Posterior vena cava (tissue), 2 donors: ENCODE data around the gene GLB1L3. TPM values are rescaled to one million over a fixed set of nuclear protein-coding genes. Genes with fewer than 3 reads are reported as not detected.
"Not testable (repeated sequence)": the region's sequence is repeated elsewhere in the genome, so short reads cannot be mapped to it uniquely, and the experiment has no call there.

Experiments
- DNase-seq: peaks from one replicate; pipeline ENCODE4 v3.0.0-alpha.2; 2020; ENCODE audit warnings: low spot score
- intact Hi-C, 2 donors: fragments of 100-400 bp; cut with DNase I; formaldehyde crosslinking; loops; one replicate each; pipeline versions ENCODE4 v1.14.1 to v1.14.2; 2022 to 2023
- total RNA-seq, 2 donors: library from RNA; stranded (reverse); fragmentation: NEBNext Ultra II Directional; extraction: Animal tissue kit (Norgen Biotek cat#: 25700); gene quantifications; one replicate each; pipeline ENCODE4 v1.2.1, GENCODE V29; 2021
- donor health status: DM: yes; HTN: yes; CAD: no.
- donor health status: DM: yes; HTN: yes; CAD: no.

GLB1L3 gene
- total RNA-seq, 2 donors from 2014 or later: not detected

GRCh38 chr11:134272381-134273316 lies 3.5 kb upstream of the GLB1L3 start:
- intact Hi-C loops: no loop called here
- DNase-seq: no peak

- intact Hi-C loops: no loop called here
- DNase-seq: no peak
Observed at GRCh38 chr11:134273317-134273712, 2.9 kb upstream of the GLB1L3 start.

GRCh38 chr11:134275188-134275533 lies 1.0 kb upstream of the GLB1L3 start:
- intact Hi-C loops: no loop called here

DNA sequence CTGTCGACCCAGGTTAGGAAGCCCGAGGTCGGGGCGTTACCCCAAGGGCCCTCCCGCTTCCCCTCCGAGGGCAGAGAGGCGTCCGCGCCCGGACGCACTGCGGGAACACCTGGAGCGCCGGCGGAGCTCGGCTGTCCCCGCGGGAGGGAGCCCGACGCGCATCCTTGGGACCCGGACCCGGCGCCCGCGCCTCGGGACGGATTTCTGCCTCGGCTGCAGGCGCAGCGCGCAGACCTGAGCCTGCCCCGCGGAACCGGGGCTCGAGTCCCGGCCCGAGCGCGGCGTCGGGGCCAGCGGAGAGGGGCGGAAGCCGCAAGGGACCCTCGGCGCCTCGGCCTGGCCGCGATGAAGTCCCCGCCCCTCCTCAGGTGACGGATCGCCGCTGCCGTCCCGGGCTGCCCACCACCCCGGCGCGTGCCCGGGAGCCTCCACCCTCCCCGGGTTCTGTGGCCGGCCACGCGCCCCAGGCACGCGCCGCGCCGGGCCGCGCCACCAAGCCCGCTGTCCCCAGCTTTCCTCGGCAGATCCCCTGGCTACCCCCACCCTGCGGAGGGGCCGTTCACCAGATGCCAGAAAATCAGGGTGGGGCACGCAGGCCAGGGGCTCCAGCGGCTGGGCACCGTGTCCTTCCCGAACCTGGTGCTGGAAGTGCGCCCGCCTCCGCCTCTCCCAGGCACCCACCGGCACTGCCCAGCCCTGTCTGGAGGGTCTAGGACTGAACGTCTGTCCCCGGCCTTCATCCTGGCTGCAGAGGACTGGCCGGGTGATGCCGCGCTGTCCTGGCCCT lies 410 bp downstream of the GLB1L3 start:
- intact Hi-C loops: no loop called here
- DNase-seq: no peak

More at GRCh38 chr11:134275188-134275533, 1.0 kb upstream of the GLB1L3 start:
- no peak for DNase-seq

DNA sequence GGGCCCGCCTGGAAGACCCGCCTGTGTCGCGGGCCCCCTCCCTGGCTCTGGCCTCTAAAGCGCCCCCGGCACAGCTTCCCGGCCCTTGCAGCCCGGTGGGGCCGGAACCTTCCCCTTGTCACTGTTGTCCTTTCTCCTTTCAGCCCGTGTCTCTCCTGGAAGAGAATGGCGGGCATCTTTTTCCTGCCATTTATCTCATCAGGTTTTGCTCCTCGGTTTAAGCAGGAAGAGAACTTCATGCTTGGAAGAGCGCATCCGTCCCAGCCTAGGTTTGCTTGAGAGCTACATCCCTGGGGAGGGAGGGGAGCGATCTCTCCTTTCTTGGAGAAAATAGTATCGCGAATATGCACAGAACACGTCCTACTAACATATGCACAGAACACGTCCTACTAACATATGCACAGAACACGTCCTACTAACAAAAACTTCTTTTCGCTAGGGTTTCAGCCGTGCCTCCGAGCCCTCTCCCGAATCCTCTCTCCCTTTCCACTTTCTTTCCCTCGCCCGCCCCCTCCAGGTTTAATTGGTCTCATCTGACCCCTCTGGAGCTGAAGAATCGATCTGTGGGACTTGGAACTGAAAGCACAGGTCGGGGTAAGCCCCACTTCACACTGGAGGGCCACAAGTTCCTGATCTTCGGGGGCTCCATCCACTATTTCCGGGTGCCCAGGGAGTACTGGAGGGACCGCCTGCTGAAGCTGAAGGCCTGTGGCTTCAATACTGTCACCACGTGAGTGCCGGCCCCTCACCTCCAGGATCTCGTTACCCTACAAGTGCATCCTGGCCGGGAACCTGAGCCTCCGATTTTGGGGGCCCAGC lies 1.2 kb downstream of the GLB1L3 start:
- intact Hi-C loops: no loop called here
- no peak for DNase-seq

- intact Hi-C loops: no loop called here
- no peak for DNase-seq
Observed at GRCh38 chr11:134278356-134278755, 2.2 kb downstream of the GLB1L3 start.

GRCh38 chr11:134281635-134282034 lies 5.5 kb downstream of the GLB1L3 start:
- intact Hi-C loops, DNase-seq: not testable (repeated sequence)

GRCh38 chr11:134282121-134283045 lies 6.2 kb downstream of the GLB1L3 start:
- no peak for DNase-seq

DNA sequence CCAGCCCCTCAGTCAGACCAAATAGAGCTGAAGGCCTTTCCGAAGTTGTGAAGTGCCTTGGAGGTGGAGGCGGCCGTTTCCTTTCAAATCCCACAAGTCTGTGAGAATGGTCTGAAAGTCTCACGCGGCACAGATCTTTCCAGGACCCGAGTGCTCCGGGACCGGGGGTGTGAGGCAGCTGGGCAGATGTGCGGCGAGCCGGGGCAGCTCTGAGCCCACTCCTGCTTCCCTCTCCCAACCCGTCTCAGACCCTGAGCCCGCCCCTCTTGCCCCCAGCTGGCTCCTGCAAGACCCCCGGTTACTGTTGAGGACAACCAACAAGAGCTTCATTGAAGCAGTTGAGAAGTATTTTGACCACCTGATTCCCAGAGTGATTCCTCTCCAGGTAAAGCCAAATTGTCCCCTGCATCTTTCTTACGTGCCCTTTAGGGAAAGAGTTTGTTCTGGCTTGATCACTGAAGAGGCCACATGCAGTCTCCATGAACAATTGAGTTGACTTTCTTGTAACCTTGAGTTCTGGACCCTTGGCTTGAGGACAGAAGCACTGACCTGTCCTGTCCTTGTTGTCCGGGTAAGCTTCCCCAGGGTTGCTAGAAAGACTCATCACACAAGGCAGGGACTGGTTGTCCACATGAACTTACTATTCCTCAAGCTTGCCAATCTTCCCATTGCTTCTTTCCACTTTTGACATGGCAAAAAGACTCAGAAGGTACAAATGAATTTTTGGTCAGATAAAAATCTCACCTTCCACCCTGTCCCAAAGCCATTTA lies 7.5 kb downstream of the GLB1L3 start:
- no peak for DNase-seq
- intact Hi-C loops: no loop called here

More at GRCh38 chr11:134282121-134283045, 6.2 kb downstream of the GLB1L3 start:
- intact Hi-C loops: no loop called here

DNA sequence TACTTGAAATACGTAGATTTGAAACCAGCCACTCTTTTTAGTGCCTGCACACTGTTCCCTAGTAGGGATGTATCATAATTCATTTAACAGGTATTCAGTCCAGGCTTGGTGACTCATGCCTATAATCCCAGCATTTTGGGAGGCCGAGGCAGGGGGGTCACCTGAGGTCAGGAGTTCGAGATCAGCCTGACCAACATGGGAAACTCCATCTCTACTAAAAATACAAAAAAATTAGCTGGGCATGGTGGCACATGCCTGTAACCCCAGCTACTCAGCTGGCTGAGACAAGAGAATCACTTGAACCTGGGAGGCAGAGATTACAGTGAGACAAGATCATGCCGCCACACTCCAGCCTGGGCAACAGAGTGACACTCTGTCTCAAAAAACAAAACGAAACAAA lies 8.2 kb downstream of the GLB1L3 start:
- DNase-seq: not testable (repeated sequence)

DNA sequence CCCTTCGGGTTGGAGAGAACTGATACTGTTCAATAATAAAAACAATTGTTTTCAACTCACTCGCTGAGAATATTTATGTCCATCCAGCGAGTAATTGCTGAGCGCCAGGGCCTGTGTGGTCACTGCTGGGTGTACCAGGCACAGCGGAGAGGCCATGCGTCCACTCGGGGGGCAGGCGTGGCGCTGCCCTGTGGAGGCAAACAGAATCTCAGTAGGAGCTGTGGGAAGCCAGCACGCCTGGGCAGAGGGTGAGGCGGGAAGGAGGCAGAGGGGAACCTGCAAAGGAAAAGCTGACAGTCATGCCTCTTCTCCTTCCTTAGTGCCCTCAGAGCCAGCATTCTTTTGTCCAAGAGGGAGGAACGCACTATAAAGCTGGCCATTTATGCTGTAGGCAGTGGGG lies 11.4 kb downstream of the GLB1L3 start:
- intact Hi-C loops: no loop called here
- DNase-seq: no peak

More for the DNA sequence above, 8.2 kb downstream of the GLB1L3 start:
- intact Hi-C loops: not testable (repeated sequence)

DNA sequence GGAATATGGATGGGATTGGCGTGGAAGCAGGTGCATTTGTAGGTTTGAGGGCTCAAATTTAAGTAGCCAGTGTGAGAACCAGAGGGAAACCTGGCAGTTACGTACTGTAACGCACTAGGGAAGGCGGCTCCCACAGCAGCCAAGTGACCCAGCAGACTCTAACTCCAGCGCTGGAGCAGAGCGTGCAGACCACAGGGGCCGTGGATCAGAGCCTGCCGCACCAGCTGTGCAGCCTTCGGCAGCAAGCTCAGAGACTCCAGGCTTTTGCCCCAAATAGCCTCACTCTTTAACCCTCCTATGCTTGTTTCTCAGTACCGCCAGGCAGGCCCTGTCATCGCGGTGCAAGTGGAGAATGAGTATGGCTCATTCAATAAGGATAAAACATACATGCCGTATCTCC lies 12.3 kb downstream of the GLB1L3 start:
- no peak for DNase-seq
- intact Hi-C loops: no loop called here

DNA sequence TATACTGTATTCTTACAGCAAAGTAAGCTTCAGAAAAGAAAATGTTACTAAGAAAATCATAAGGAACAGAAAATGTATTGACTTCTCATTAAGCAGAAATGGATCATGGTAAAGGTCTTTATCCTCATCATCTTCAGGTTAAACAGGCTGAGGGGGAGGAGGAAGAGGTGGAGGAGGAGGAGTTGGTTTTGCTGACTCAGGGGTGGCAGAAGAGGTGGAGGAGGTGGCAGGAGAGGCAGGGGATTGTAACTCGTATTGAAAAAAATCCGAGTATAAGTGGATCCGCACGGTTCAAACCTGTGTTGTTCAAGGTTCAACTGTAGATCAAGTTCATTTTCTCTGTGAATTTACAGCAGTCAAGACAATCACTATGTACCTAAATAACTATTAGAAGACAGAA lies 13.0 kb downstream of the GLB1L3 start:
- intact Hi-C loops: no loop called here
- DNase-seq: no peak

DNA sequence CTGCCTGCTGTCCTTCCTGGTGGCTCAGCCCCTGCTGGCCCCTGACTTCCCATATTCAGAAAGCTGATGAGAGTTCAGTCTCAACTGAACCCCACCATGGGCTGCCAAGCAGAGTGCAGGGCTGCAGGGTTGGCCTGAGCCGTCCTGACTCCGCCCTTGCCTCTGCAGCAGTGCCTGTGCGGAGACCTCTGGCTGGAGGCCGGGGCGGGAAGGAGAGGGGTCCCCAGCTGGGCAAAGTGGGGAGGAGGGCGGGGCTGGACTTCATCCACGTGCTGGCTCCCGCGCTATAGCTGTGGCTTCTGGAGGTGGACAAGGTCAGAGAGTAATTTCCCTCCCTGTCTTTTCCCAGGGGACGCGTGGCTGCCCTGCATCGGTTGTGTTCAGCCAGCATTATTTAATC lies 13.6 kb downstream of the GLB1L3 start:
- DNase-seq: no peak
- intact Hi-C loops: no loop called here

DNA sequence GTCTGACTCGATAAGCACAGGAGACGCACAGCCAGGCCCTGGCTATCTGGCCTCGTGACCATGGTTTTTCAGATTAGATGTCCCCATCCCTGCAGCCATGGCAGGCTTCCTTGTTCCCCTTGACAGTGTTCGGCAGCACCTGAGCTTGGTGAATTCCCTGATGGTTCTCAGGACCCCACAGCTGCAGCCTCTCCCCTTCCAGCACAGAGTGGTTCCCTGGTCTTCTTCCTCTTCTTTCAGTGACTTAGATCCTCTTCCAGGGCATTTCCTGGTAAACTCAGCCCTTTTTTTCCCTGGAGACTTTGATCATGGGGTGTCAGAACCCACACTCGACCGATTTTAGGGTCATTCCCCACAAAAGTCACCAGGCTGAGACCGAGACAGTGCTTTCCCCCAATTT lies 14.5 kb downstream of the GLB1L3 start:
- intact Hi-C loops: no loop called here
- no peak for DNase-seq

GRCh38 chr11:134291196-134291595 lies 15.0 kb downstream of the GLB1L3 start:
- DNase-seq: no peak
- intact Hi-C loops: no loop called here

GRCh38 chr11:134292661-134293060 lies 16.5 kb downstream of the GLB1L3 start:
- intact Hi-C loops: no loop called here
- DNase-seq: no peak
